ENCODE results near the gene DNM3. TPM values are rescaled to one million over a fixed set of nuclear protein-coding genes. Genes with fewer than 3 reads are reported as not detected.

Gene DNM3
- total RNA-seq, 4 donors from 2014 or later: 2.7 to 4.5 (median 4.0) TPM

DNA sequence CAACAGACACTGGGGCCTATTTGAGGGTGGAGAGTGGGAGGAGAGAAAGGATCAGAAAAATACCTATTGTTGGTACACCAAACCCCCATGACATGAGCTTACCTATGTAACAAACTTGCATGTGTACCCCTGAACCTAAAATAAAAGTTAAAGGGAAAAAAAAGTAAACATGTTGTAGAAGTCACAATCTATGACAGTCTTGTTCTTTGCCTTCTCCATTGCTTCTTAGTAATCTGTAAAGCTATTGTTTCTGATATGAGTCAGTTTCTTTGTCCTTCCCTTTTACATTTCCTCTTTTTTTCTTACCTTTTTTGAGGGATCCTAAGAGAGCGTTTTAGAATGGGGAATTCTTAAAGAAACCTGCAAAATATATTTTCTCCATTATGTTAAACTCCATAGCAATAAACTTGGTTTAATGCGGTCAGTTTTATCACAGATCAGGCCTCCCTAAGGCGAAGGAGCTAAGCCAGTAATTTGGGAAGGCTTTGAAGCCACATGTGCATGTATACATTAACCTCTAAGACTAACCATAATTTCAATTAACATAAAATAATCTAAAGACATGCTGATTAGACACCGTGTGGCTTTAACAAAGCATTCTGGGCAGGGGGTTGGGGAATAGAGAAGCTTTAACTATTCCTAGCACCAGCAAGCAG is 501.4 kb downstream of the DNM3 start:
- no peak overlapping the region for H3K4me3 ChIP-seq (ENCODE audit: low read depth, poor library complexity, severe bottlenecking)
- TF ChIP-seq POLR2A (IDR thresholded peaks at IDR 0.05): no peak
- TF ChIP-seq, protein P1, sequence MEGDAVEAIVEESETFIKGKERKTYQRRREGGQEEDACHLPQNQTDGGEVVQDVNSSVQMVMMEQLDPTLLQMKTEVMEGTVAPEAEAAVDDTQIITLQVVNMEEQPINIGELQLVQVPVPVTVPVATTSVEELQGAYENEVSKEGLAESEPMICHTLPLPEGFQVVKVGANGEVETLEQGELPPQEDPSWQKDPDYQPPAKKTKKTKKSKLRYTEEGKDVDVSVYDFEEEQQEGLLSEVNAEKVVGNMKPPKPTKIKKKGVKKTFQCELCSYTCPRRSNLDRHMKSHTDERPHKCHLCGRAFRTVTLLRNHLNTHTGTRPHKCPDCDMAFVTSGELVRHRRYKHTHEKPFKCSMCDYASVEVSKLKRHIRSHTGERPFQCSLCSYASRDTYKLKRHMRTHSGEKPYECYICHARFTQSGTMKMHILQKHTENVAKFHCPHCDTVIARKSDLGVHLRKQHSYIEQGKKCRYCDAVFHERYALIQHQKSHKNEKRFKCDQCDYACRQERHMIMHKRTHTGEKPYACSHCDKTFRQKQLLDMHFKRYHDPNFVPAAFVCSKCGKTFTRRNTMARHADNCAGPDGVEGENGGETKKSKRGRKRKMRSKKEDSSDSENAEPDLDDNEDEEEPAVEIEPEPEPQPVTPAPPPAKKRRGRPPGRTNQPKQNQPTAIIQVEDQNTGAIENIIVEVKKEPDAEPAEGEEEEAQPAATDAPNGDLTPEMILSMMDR (IDR thresholded peaks at IDR 0.05): no peak
- intact Hi-C loops (cut with DNase I; ENCODE audit: low total_unique reads): no loop called here
- no peak for DNase-seq (ENCODE audit: low spot score in 2 of 2)
- 65 to 66% methylated on average over 4 of the region's 4 CpGs for WGBS, 2 donors

DNA sequence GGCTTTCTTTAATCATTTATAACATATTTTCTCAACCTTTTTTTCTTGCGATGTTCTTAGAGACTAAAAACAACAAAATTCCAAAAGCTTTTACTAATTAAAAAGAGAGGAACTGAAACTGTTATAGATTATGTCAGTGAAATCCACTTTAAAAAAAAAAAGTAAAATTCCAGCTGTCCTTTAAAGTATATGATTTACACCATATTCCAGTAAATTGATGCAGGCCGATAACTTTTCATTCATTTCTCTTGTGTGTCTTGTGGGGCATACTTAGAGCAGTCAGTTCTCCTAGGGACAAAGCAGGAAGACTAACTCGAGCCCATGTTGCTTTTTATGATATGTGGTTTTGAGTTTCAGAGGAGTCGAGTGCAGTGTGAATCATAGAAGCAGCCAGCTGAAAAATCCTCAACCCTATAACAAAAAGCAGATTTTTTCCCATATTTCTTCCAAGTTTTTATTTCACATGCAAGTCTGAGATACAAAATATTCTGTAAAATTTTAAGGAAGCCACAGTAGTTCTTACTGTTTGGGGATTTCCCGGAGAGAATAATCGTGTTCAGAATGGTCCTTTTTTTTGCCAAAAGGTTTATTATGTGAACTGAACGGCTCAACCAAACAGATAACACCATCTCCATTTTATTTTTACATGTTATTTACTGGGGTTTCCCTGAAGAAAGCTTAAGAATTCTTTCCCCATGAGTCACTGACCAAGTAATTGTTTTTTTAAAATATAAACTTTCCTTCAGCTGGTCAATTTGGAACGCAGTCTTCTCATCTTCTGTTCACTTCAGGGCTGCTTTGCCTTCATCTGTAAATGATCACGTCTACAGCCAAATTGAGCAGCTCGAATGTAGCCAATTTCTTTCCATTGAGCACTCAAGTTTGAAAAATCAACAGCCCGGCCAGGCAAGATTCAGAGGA is 502.2 kb downstream of the DNM3 start:
- no peak overlapping the region for H3K4me3 ChIP-seq (ENCODE audit: low read depth, poor library complexity, severe bottlenecking)
- no peak for TF ChIP-seq POLR2A (IDR thresholded peaks at IDR 0.05)
- TF ChIP-seq, protein P1 (IDR thresholded peaks at IDR 0.05): no peak
- intact Hi-C loops (cut with DNase I; ENCODE audit: low total_unique reads): no loop called here
- 21 to 22% methylated on average over 11 of the region's 11 CpGs for WGBS, 2 donors
- no peak for DNase-seq (ENCODE audit: low spot score in 2 of 2)

- no peak for DNase-seq (ENCODE audit: low spot score in 2 of 2)
Observed at GRCh38 chr1:172344444-172344843, 503.1 kb downstream of the DNM3 start.

DNA sequence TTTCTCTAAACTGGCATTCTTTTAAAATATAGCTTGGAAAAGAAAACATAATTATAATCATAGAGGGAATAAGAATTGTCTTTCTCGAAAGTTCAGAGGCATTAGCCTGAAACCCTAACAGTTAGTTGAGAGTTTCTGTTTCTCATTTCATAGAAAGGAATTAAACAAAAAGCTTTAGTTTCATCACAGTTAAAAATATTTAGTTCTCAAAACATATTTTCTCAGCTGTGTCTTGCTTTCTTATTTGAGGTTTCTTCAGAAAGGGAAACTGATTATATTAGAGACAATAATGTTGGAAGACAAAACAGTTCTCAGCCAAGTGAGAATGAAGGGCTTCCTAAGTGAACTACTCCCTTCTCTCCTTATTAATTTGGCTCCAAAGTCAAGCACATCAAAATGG is 503.8 kb downstream of the DNM3 start:
- no peak overlapping the region for H3K4me3 ChIP-seq (ENCODE audit: low read depth, poor library complexity, severe bottlenecking)
- no peak for TF ChIP-seq POLR2A (IDR thresholded peaks at IDR 0.05)
- TF ChIP-seq, protein P1 (IDR thresholded peaks at IDR 0.05): no peak
- intact Hi-C loops (cut with DNase I; ENCODE audit: low total_unique reads): no loop called here
- 56 to 70% methylated on average over 1 of the region's 1 CpG for WGBS, 2 donors
- no peak for DNase-seq (ENCODE audit: low spot score in 2 of 2)

More at GRCh38 chr1:172344444-172344843, 503.1 kb downstream of the DNM3 start:
- 65 to 76% methylated on average over 7 of the region's 7 CpGs for WGBS, 2 donors
- H3K4me3 ChIP-seq (ENCODE audit: low read depth, poor library complexity, severe bottlenecking): no peak overlapping the region
- intact Hi-C loops (cut with DNase I; ENCODE audit: low total_unique reads): no loop called here
- no peak for TF ChIP-seq POLR2A (IDR thresholded peaks at IDR 0.05)
- TF ChIP-seq, protein P1 (IDR thresholded peaks at IDR 0.05): no peak

- DNase-seq (ENCODE audit: low spot score in 2 of 2): no peak
- H3K4me3 ChIP-seq (ENCODE audit: low read depth, poor library complexity, severe bottlenecking): no peak overlapping the region
- intact Hi-C loops (cut with DNase I; ENCODE audit: low total_unique reads): no loop called here
- 91 to 97% methylated on average over 3 of the region's 3 CpGs for WGBS, 2 donors
- TF ChIP-seq, protein P1 (IDR thresholded peaks at IDR 0.05): no peak
- no peak for TF ChIP-seq POLR2A (IDR thresholded peaks at IDR 0.05)
Observed at GRCh38 chr1:172347416-172347815, 506.1 kb downstream of the DNM3 start.

Data from lower leg skin (tissue), 4 donors.